Gastrocnemius medialis (tissue), 4 donors: ENCODE data around the gene KRTAP5-9. TPM values are rescaled to one million over a fixed set of nuclear protein-coding genes. Genes with fewer than 3 reads are reported as not detected.
"Not testable (repeated sequence)": the region's sequence is repeated elsewhere in the genome, so short reads cannot be mapped to it uniquely, and the experiment has no call there.

Source experiments
- ATAC-seq, 2 donors: fragments of 150-250 bp; one replicate each; pipeline ENCODE4 v1.9.1; 2016
- DNase-seq, 2 donors: peaks; one replicate each; pipeline ENCODE4 v3.0.0-alpha.2; 2019
- H3K27ac ChIP-seq, 4 donors: fragments of 200-600 bp; sonication (generic); 1 replicate in 1 of 4; 2 replicates in 3 of 4; pipeline ENCODE4 v1.5.1; 2016 to 2018; ENCODE audit warnings: mild to moderate bottlenecking in 2 of 4, moderate library complexity in 1 of 4
- H3K27me3 ChIP-seq, 3 donors: fragments of 200-600 bp; sonication (generic) in 2 of 3; 1 replicate in 1 of 3; 2 replicates in 2 of 3; pipeline versions ENCODE4 v1.5.1 to v1.6.0; 2016 to 2019; ENCODE audit warnings: mild to moderate bottlenecking in 1 of 3, moderate library complexity in 1 of 3
- H3K36me3 ChIP-seq, 2 donors: fragments of 200-600 bp; sonication (generic) in 1 of 2; one replicate each; pipeline ENCODE4 v1.5.1; 2017 to 2018
- H3K4me1 ChIP-seq, 2 donors: fragments of 200-600 bp; sonication (generic) in 1 of 2; one replicate each; pipeline ENCODE4 v1.5.1; 2016 to 2017; ENCODE audit warnings: mild to moderate bottlenecking in 2 of 2
- H3K4me3 ChIP-seq, 4 donors: fragments of 200-600 bp; sonication (generic) in 3 of 4; 1 replicate in 1 of 4; 2 replicates in 3 of 4; pipeline ENCODE4 v1.5.1; 2016 to 2019; ENCODE audit warnings: mild to moderate bottlenecking in 2 of 4
- H3K9me3 ChIP-seq, 3 donors: fragments of 200-600 bp; sonication (generic) in 2 of 3; 1 replicate in 1 of 3; 2 replicates in 2 of 3; pipeline ENCODE4 v1.5.1; 2016 to 2019
- CTCF ChIP-seq, 5 experiments: fragments of 450-650 bp in 3 of 5; fragments of 200-600 bp in 2 of 5; sonication (generic) in 2 of 5; IDR thresholded peaks in 4 of 5; conservative IDR thresholded peaks in 1 of 5; 1 replicate in 4 of 5; 2 replicates in 1 of 5; pipeline ENCODE4 v1.5.1; 2016 to 2019; ENCODE audit warnings: antibody characterized with exemption in 5 of 5, mild to moderate bottlenecking in 3 of 5, moderate library complexity in 3 of 5
- POLR2A ChIP-seq, 2 donors: fragments of 450-650 bp; IDR thresholded peaks; one replicate each; pipeline ENCODE4 v1.6.1; 2017; ENCODE audit warnings: antibody characterized with exemption in 2 of 2, mild to moderate bottlenecking in 2 of 2, moderate library complexity in 2 of 2
- in situ Hi-C, 4 donors: fragments of 200-750 bp; cut with MboI; loops; one replicate each; pipeline versions ENCODE4 v1.15.0 to v1.8.0; 2017; ENCODE audit warnings: low sequenced_read_pairs in 4 of 4
- intact Hi-C: fragments of 100-400 bp; cut with DNase I; formaldehyde crosslinking; loops from one replicate; pipeline ENCODE4 v1.15.1; 2023; ENCODE audit warnings: low total_unique reads
- total RNA-seq, 4 donors: library from RNA; depleted of rRNA; stranded (reverse); fragments of >200 nt; gene quantifications; one replicate each; pipeline versions ENCODE4 v1.1.0 to v1.2.3, GENCODE V29; 2016

Gene KRTAP5-9
- total RNA-seq, 4 donors from 2014 or later, result not detected

DNA sequence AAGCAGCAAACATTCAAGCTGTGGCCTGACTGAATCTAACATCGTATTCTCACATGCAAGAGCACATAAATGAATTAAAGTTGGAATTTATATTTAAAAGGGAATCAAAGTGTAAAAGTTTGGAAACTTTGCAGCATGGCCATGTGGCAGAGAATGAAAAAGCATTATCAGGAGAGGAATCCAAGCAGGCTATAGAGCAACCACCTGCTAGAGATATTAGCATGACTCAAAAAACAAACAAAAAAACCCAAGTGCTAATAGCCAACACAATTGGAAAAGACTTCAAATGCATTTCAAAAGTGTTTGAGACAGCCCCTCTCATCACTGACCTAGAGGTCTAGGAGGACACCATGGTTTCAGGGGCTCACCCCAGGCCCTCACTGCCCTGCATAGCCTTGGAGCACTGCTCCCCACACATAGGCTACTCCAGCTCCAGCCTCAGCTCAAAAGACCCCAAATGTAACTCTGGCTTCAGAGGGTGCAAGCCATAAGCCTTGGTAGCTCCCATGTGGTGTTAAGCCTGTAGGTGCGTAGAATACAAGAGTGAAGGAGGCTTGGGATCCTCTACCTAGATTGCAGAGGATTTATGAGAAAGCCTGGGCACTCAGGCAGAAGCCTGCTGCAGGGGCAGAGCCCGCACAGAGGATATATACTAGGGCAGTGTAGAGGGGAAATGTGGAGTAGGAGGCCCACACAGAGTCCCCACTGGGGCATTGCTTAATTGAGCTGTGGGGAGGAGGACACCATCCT, 22.9 kb upstream of the KRTAP5-9 start:
- TF ChIP-seq POLR2A (IDR thresholded peaks at IDR 0.05) (no peak), CTCF (IDR thresholded peaks at IDR 0.05 in 4 of 5, conservative IDR thresholded peaks at IDR 0.05 in 1 of 5) (no peak)
- DNase-seq (no peak), ATAC-seq (no peak)
- intact Hi-C loops (no loop called here), in situ Hi-C loops (no loop called here)
- Histone ChIP-seq H3K4me3 (no peak overlapping the region), H3K4me1 (no peaks in the 10 kb centered on the region), H3K27me3 (no peaks in the 10 kb centered on the region), H3K9me3 (no peaks in the 10 kb centered on the region), H3K27ac (no peak overlapping the region), H3K36me3 (no peaks in the 10 kb centered on the region)

- H3K36me3 ChIP-seq, result no peaks in the 10 kb centered on the region
- H3K27ac ChIP-seq, result no peak overlapping the region
- intact Hi-C loops (no loop called here), in situ Hi-C loops (no loop called here)
- DNase-seq (no peak), ATAC-seq (no peak)
- H3K4me3 ChIP-seq, result no peak overlapping the region
- H3K9me3 ChIP-seq, result no peaks in the 10 kb centered on the region
- no peaks in the 10 kb centered on the region for H3K27me3 ChIP-seq
- TF ChIP-seq CTCF (IDR thresholded peaks at IDR 0.05 in 4 of 5, conservative IDR thresholded peaks at IDR 0.05 in 1 of 5), result no peak
- no peak for TF ChIP-seq POLR2A (IDR thresholded peaks at IDR 0.05)
- H3K4me1 ChIP-seq, result no peaks in the 10 kb centered on the region
Measured at GRCh38 chr11:71525938-71526495, 22.2 kb upstream of the KRTAP5-9 start.

DNA sequence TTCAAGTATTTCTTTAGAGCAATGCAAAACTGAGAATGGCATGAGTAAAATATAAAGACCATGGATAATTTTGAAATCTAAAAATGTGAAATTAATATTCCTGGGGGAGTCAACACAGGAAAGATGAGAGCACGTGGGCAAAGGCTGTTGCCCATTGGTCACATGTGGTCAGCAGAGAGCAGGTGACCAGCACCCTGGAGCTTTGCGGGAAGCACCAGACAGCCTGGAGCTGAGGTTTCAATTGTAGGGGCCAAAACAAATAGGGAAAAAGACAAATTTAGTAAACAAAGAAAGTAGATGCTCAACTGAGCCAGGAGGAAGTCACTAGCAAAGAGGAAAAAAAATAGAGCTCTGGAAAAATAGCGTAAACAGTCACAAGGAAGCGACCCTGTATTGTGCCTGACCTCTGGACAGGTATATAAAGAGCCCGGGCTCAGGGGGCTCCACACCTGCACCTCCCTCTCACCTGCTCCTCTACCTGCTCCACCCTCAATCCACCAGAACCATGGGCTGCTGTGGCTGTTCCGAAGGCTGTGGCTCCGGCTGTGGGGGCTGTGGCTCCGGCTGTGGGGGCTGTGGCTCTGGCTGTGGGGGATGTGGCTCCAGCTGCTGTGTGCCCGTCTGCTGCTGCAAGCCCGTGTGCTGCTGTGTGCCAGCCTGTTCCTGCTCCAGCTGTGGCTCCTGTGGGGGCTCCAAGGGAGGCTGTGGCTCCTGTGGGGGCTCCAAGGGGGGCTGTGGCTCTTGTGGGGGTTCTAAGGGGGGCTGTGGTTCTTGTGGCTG, 21.2 kb upstream of the KRTAP5-9 start, which contains the start of gene KRTAP5-7:
Gene KRTAP5-7 (plus strand): TSS at position 472 of the 780 bp plus-strand sequence. CDS start 34 bp downstream, at position 506.
- H3K27ac ChIP-seq, H3K4me1 ChIP-seq, H3K9me3 ChIP-seq, H3K27me3 ChIP-seq, ATAC-seq, H3K4me3 ChIP-seq, DNase-seq, in situ Hi-C loops, intact Hi-C loops, H3K36me3 ChIP-seq: not testable (repeated sequence)

DNA sequence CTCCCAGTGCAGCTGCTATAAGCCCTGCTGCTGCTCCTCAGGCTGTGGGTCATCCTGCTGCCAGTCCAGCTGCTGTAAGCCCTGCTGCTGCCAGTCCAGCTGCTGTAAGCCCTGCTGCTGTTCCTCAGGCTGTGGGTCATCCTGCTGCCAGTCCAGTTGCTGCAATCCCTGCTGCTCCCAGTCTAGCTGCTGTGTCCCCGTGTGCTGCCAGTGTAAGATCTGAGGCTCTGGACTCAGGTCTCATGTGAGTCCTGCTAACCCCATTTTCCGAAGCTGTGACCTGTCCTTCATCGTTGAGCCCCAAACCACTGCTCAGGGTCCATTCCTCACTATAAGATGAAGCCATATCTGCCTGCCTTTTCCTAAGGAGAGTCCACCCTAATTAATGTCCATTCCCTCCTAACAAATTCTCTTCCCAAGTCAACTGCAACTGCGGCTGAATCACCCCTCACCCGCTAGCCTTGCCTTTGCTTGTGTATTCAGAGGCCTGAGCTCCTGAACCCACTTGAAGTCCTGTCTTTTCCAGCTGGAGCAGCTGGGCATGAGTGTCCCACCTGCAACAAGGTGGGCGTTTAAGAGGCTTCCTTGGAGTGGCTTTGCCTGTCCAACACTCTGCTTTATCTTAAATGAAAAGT, 20.5 kb upstream of the KRTAP5-9 start:
- no peak for TF ChIP-seq POLR2A (IDR thresholded peaks at IDR 0.05)
- TF ChIP-seq CTCF (IDR thresholded peaks at IDR 0.05 in 4 of 5, conservative IDR thresholded peaks at IDR 0.05 in 1 of 5), result no peak
- no peak for ATAC-seq
- no peak for DNase-seq
- in situ Hi-C loops (no loop called here), intact Hi-C loops (no loop called here)
- Histone ChIP-seq H3K9me3 (no peaks in the 10 kb centered on the region), H3K27me3 (no peaks in the 10 kb centered on the region), H3K27ac (no peak overlapping the region), H3K4me1 (no peaks in the 10 kb centered on the region), H3K36me3 (no peaks in the 10 kb centered on the region), H3K4me3 (no peak overlapping the region)

DNA sequence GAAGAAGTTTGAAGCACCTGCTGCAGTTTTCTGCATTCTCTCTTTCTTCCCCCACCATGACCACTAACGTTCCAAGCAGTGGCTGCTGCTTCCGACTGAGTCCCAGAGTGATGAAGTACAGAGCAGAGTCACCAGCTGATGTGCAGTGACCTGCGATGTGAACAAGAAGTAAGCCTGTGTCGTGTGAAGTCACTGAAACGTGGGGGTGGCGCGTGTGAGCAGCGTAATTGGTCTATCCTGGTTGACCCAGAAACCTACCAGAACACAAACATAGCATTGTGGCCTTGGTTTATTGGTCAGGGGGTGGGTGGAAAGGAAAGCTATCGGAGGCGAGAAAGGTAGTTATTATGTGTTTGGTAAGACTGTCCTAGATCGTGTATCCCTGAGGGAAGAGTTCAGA, 17.6 kb upstream of the KRTAP5-9 start:
- Histone ChIP-seq H3K27ac (no peak overlapping the region), H3K36me3 (no peaks in the 10 kb centered on the region), H3K4me3 (no peak overlapping the region), H3K27me3 (no peaks in the 10 kb centered on the region), H3K4me1 (no peaks in the 10 kb centered on the region), H3K9me3 (no peaks in the 10 kb centered on the region)
- DNase-seq, result no peak
- in situ Hi-C loops (no loop called here), intact Hi-C loops (no loop called here)
- no peak for ATAC-seq
- TF ChIP-seq POLR2A (IDR thresholded peaks at IDR 0.05) (no peak), CTCF (IDR thresholded peaks at IDR 0.05 in 4 of 5, conservative IDR thresholded peaks at IDR 0.05 in 1 of 5) (no peak)
